Endometrial microvascular endothelial cells (primary cell): ENCODE measurements around the gene LRRC56. TPM values are rescaled to one million over a fixed set of nuclear protein-coding genes. Genes with fewer than 3 reads are reported as not detected.

ENCODE experiments used
- in situ Hi-C: cut with HindIII; loops from 2 replicates; pipeline ENCODE4 v1.10.0; 2017; ENCODE audit warnings: low sequenced_read_pairs, low pct_unique_long_range_greater_than_20kb; ENCODE audit errors: inconsistent ontology term
- total RNA-seq: library from RNA; depleted of rRNA; stranded (reverse); fragments of >200 nt; gene quantifications from one replicate; pipeline ENCODE4 v1.2.3, GENCODE V29; 2015; ENCODE audit errors: inconsistent ontology term

The LRRC56 gene
- total RNA-seq, 1 donor from 2014 or later = not detected

GRCh38 chr11:534396-535209 is 2.7 kb upstream of the LRRC56 start:
- in situ Hi-C loops = no loop called here

- in situ Hi-C loops = no loop called here
Observed at GRCh38 chr11:535210-535518, 2.2 kb upstream of the LRRC56 start.

GRCh38 chr11:535519-536454 is 1.5 kb upstream of the LRRC56 start, which contains the start of gene HRAS:
TSS of gene HRAS (minus strand) at chr11:535576.
- in situ Hi-C loops = no loop called here

- in situ Hi-C loops = no loop called here
Observed at GRCh38 chr11:537622-538430, 499 bp downstream of the LRRC56 start.

GRCh38 chr11:538431-539051 is 1.2 kb downstream of the LRRC56 start:
- in situ Hi-C loops = no loop called here

DNA sequence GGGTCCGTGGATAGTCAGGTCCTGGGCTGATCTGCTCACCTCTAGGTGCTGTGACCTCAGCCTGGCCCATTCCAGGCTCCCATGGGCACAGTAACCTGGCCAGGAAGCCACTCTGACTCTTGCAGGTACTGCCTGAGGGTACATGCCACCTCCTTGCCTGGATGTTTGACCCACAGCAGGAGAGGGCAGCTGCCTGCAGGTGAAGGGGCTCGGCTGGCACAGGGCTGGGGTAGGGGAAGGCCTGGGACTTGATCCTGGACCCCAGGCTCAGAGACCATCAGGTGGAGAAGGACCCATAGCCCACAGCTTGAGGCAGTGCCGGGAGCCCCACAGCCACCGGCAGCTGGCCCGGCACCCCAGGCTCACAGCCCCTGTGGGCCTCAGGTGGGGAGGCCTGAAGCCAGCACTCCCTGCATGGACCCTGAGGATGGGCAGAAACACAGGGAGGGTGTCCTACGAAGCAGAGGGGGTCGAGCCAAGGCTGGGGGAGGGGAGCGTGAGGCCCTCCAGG is 2.7 kb downstream of the LRRC56 start:
- in situ Hi-C loops = no loop called here

GRCh38 chr11:540583-541432 is 3.5 kb downstream of the LRRC56 start:
- in situ Hi-C loops = no loop called here

DNA sequence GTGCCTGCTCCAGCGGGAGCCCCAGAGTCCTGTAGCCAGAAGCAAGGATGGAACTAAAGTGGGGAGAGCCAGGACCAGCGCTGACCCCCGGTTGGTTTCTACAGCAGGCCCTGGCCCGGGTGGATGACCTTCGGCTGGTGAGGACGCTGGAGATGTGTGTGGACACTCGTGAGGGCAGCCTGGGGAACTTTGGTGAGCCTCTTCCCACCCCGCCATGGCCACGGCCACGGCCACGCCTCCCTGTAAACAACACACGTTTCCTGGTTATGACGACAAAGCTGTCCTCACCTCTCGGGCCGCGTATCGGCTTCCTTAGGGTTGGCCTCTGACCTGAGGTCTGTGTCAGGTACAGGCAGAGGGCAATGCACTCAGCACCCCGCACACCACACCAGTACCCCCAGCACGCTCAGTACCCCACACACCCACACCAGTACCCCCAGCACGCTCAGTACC is 4.1 kb downstream of the LRRC56 start:
- in situ Hi-C loops = no loop called here

- in situ Hi-C loops = no loop called here
Observed at GRCh38 chr11:544817-545166, 7.5 kb downstream of the LRRC56 start.

GRCh38 chr11:545171-545570 is 7.8 kb downstream of the LRRC56 start:
- in situ Hi-C loops = no loop called here

GRCh38 chr11:548700-549603 is 11.6 kb downstream of the LRRC56 start:
- in situ Hi-C loops = no loop called here

- in situ Hi-C loops = no loop called here
Observed at GRCh38 chr11:550021-550745, 12.9 kb downstream of the LRRC56 start.

GRCh38 chr11:550746-551085 is 13.4 kb downstream of the LRRC56 start:
- in situ Hi-C loops = no loop called here

GRCh38 chr11:551131-551530 is 13.8 kb downstream of the LRRC56 start:
- in situ Hi-C loops = no loop called here

DNA sequence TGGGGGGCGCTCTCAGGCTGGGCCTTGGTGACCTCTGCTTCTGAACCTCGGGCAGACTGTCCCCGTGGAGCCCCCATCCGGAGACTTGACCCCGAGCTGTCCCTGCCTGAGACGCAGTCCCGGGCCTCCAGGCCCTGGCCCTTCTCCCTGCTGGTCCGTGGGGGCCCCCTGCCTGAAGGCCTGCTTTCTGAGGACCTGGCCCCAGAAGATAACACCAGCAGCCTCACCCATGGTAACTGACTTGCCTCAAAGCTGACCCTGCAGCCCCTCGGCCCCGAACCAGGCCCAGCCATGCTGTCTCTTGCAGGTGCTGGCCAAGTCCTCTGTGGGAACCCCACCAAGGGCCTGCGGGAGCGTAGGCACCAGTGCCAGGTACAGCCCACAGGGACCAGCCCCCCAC is 14.3 kb downstream of the LRRC56 start:
- in situ Hi-C loops = no loop called here
